HEK293 (cell line): ENCODE data around the gene GALNT8.

ENCODE experiments used
- CTCF ChIA-PET: fragments of 350-600 bp; formaldehyde crosslinking; extraction: SDS; loops from one replicate; lab custom pipeline; 2021; ENCODE audit warnings: antibody characterized with exemption; lab: Yijun Ruan, JAX
- POLR2A ChIA-PET: fragments of 300-600 bp; formaldehyde crosslinking; extraction: SDS; loops from one replicate; lab custom pipeline; 2020; ENCODE audit warnings: antibody characterized with exemption, inconsistent platforms; lab: Yijun Ruan, JAX
- H3K27ac ChIP-seq: fragments of 200-500 bp; sonication (Bioruptor generic); 2 replicates; pipeline ENCODE4 v1.5.1; 2014; ENCODE audit warnings: low read depth, low read length, control low read depth, inconsistent platforms; ENCODE audit errors: extremely low read depth
- H3K36me3 ChIP-seq, 2 experiments: fragments of 200-500 bp in 1 of 2; sonication (Bioruptor generic) in 1 of 2; 1 replicate in 1 of 2; 2 replicates in 1 of 2; pipeline ENCODE4 v1.5.1; 2014 to 2017; ENCODE audit warnings: inconsistent platforms in 2 of 2, low read length in 2 of 2; ENCODE audit not compliant: control insufficient read depth in 2 of 2, insufficient read depth in 1 of 2
- H3K4me1 ChIP-seq: fragments of 200-500 bp; sonication (Bioruptor generic); 2 replicates; pipeline ENCODE4 v1.5.1; 2014; ENCODE audit warnings: mild to moderate bottlenecking, low read length, inconsistent platforms; ENCODE audit not compliant: control insufficient read depth, insufficient read depth
- H3K4me3 ChIP-seq: 2 replicates; pipeline ENCODE4 v1.5.1; 2011; ENCODE audit warnings: low read depth, mild to moderate bottlenecking, control low read depth, low read length, moderate library complexity
- H3K9me3 ChIP-seq: fragments of 200-500 bp; sonication (Bioruptor generic); 2 replicates; pipeline ENCODE4 v1.5.1; 2014; ENCODE audit warnings: low read depth, low read length, inconsistent platforms; ENCODE audit not compliant: control insufficient read depth, insufficient read depth
- BCL11A ChIP-seq: fragments of 450-650 bp; formaldehyde crosslinking; IDR thresholded peaks from 2 replicates; pipeline ENCODE4 v1.5.1; 2016; ENCODE audit warnings: low read depth, missing biosample characterization, missing genetic modification characterization
- BCL11B ChIP-seq: fragments of 450-650 bp; formaldehyde crosslinking; IDR thresholded peaks from 2 replicates; pipeline ENCODE4 v1.5.1; 2016; ENCODE audit warnings: low read depth, missing biosample characterization, missing genetic modification characterization
- MEIS1 ChIP-seq: sonication (generic); formaldehyde crosslinking; IDR thresholded peaks from 2 replicates; pipeline ENCODE4 v1.8.1; 2022; ENCODE audit warnings: missing genetic modification reagents, mild to moderate bottlenecking, borderline replicate concordance
- MYNN ChIP-seq: fragments of 450-650 bp; formaldehyde crosslinking; IDR thresholded peaks from 2 replicates; pipeline ENCODE4 v1.5.1; 2016; ENCODE audit warnings: missing biosample characterization, missing genetic modification characterization, borderline replicate concordance
- OSR2 ChIP-seq: fragments of 450-650 bp; formaldehyde crosslinking; IDR thresholded peaks from 2 replicates; pipeline ENCODE4 v1.5.1; 2016; ENCODE audit warnings: missing biosample characterization, missing genetic modification characterization
- SP3 ChIP-seq: fragments of 450-650 bp; formaldehyde crosslinking; IDR thresholded peaks from 2 replicates; pipeline ENCODE4 v1.5.1; 2016; ENCODE audit warnings: missing biosample characterization, missing genetic modification characterization
- WT1 ChIP-seq: fragments of 450-650 bp; formaldehyde crosslinking; IDR thresholded peaks from 2 replicates; pipeline ENCODE4 v1.5.1; 2016; ENCODE audit warnings: missing biosample characterization, missing genetic modification characterization
- ZBTB7A ChIP-seq: fragments of 450-650 bp; formaldehyde crosslinking; IDR thresholded peaks from 2 replicates; pipeline ENCODE4 v1.5.1; 2016; ENCODE audit warnings: low read depth, missing biosample characterization, missing genetic modification characterization
- ZNF157 ChIP-seq: fragments of 450-650 bp; formaldehyde crosslinking; IDR thresholded peaks from 2 replicates; pipeline ENCODE4 v1.5.1; 2016; ENCODE audit warnings: missing biosample characterization, missing genetic modification characterization
- ZNF214 ChIP-seq: fragments of 450-650 bp; formaldehyde crosslinking; IDR thresholded peaks from 2 replicates; pipeline ENCODE4 v1.5.1; 2017; ENCODE audit warnings: missing biosample characterization, mild to moderate bottlenecking, missing genetic modification characterization, borderline replicate concordance
- ZNF335 ChIP-seq: fragments of 450-650 bp; formaldehyde crosslinking; conservative IDR thresholded peaks from 2 replicates; pipeline ENCODE4 v1.5.1; 2016; ENCODE audit warnings: missing biosample characterization, missing genetic modification characterization
- ZNF366 ChIP-seq: fragments of 450-650 bp; formaldehyde crosslinking; conservative IDR thresholded peaks from 2 replicates; pipeline ENCODE4 v1.5.1; 2016; ENCODE audit warnings: missing biosample characterization, missing genetic modification characterization
- ZNF514 ChIP-seq: fragments of 450-650 bp; formaldehyde crosslinking; IDR thresholded peaks from 2 replicates; pipeline ENCODE4 v1.5.1; 2016; ENCODE audit warnings: missing biosample characterization, missing genetic modification characterization
- ZNF529 ChIP-seq: fragments of 450-650 bp; formaldehyde crosslinking; IDR thresholded peaks from 2 replicates; pipeline ENCODE4 v1.5.1; 2017; ENCODE audit warnings: missing genetic modification characterization, missing biosample characterization; ENCODE audit not compliant: insufficient replicate concordance
- ZNF548 ChIP-seq: fragments of 450-650 bp; formaldehyde crosslinking; IDR thresholded peaks from 2 replicates; pipeline ENCODE4 v1.5.1; 2016; ENCODE audit warnings: missing biosample characterization, missing genetic modification characterization
- ZNF580 ChIP-seq: fragments of 450-650 bp; formaldehyde crosslinking; IDR thresholded peaks from 2 replicates; pipeline ENCODE4 v1.5.1; 2016; ENCODE audit warnings: missing biosample characterization, missing genetic modification characterization
- ZNF837 ChIP-seq: fragments of 450-650 bp; formaldehyde crosslinking; IDR thresholded peaks from 2 replicates; pipeline ENCODE4 v1.5.1; 2016; ENCODE audit warnings: missing biosample characterization, missing genetic modification characterization
- TF ChIP-seq, protein P1 (sequence below): fragments of 450-650 bp; formaldehyde crosslinking; IDR thresholded peaks from 2 replicates; pipeline ENCODE4 v1.5.1; 2016; ENCODE audit warnings: missing biosample characterization, missing genetic modification characterization
- TF ChIP-seq, protein P2 (sequence below): fragments of 450-650 bp; formaldehyde crosslinking; optimal IDR thresholded peaks from 2 replicates; pipeline ENCODE3; 2016; ENCODE audit warnings: missing biosample characterization, mild to moderate bottlenecking, missing genetic modification characterization
- TF ChIP-seq, protein P3 (sequence below): fragments of 450-650 bp; formaldehyde crosslinking; IDR thresholded peaks from 2 replicates; pipeline ENCODE4 v1.5.1; 2017; ENCODE audit warnings: missing biosample characterization, missing genetic modification characterization
- TF ChIP-seq, protein P4 (sequence below): fragments of 450-650 bp; formaldehyde crosslinking; IDR thresholded peaks from 2 replicates; pipeline ENCODE4 v1.5.1; 2017; ENCODE audit warnings: missing biosample characterization, missing genetic modification characterization

The GALNT8 gene

DNA sequence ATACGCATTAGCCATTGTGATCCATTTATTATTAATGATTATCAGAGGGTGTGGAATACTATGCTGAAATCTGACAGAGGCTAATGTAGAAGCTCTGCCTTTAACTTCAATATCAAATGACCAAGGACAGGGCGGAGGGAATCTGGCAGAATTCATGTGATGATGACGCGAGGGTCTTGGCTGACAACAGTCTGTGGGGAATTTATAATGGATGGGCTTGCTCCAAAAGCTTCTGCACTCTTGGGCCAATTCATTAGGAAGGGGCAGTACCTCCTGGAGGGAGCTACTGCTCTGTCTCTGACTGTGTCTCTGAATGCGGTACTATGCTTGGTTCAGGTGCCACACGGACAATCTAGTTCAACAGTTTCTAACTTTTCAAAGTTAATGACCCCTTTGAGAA, 46.2 kb downstream of the GALNT8 start:
- no peaks in the 10 kb centered on the region for H3K36me3 ChIP-seq
- no peak overlapping the region for H3K4me3 ChIP-seq
- POLR2A ChIA-PET = no interaction called here
- CTCF ChIA-PET = interaction anchor here (0.7 to 3.1 kb wide), 2 partner anchors 9 to 160 kb away, joined by 3 to 12 read pairs; no protein-coding TSS in a partner anchor
- H3K27ac ChIP-seq = no peak overlapping the region
- TF ChIP-seq ZNF580 (tag by site-specific recombination) = no peak
- no peak for TF ChIP-seq BCL11B
- TF ChIP-seq MYNN (tag by site-specific recombination) = no peak
- no peak for TF ChIP-seq ZNF157 (tag by site-specific recombination)
- no peak for TF ChIP-seq ZNF548 (tag by site-specific recombination)
- TF ChIP-seq ZNF214 (tag by site-specific recombination) = no peak
- TF ChIP-seq, protein P1, sequence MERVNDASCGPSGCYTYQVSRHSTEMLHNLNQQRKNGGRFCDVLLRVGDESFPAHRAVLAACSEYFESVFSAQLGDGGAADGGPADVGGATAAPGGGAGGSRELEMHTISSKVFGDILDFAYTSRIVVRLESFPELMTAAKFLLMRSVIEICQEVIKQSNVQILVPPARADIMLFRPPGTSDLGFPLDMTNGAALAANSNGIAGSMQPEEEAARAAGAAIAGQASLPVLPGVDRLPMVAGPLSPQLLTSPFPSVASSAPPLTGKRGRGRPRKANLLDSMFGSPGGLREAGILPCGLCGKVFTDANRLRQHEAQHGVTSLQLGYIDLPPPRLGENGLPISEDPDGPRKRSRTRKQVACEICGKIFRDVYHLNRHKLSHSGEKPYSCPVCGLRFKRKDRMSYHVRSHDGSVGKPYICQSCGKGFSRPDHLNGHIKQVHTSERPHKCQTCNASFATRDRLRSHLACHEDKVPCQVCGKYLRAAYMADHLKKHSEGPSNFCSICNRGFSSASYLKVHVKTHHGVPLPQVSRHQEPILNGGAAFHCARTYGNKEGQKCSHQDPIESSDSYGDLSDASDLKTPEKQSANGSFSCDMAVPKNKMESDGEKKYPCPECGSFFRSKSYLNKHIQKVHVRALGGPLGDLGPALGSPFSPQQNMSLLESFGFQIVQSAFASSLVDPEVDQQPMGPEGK (tag by site-specific recombination) = no peak
- no peak for TF ChIP-seq BCL11A (tag by site-specific recombination)
- H3K9me3 ChIP-seq = no peaks in the 10 kb centered on the region
- no peaks in the 10 kb centered on the region for H3K4me1 ChIP-seq

- Histone ChIP-seq H3K27ac (no peak overlapping the region), H3K4me1 (no peaks in the 10 kb centered on the region), H3K36me3 (no peaks in the 10 kb centered on the region), H3K9me3 (no peaks in the 10 kb centered on the region), H3K4me3 (no peak overlapping the region)
- POLR2A ChIA-PET = no interaction called here
- TF ChIP-seq SP3 (tag by site-specific recombination) (no peak), ZNF837 (tag by site-specific recombination) (no peak), ZNF335 (no peak), ZNF514 (no peak), MEIS1 (no peak), ZNF366 (tag by site-specific recombination) (no peak), ZBTB7A (tag by site-specific recombination) (no peak)
- TF ChIP-seq, protein P2, sequence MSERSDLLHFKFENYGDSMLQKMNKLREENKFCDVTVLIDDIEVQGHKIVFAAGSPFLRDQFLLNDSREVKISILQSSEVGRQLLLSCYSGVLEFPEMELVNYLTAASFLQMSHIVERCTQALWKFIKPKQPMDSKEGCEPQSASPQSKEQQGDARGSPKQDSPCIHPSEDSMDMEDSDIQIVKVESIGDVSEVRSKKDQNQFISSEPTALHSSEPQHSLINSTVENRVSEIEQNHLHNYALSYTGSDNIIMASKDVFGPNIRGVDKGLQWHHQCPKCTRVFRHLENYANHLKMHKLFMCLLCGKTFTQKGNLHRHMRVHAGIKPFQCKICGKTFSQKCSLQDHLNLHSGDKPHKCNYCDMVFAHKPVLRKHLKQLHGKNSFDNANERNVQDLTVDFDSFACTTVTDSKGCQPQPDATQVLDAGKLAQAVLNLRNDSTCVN (tag by site-specific recombination) = no peak
- TF ChIP-seq, protein P3, sequence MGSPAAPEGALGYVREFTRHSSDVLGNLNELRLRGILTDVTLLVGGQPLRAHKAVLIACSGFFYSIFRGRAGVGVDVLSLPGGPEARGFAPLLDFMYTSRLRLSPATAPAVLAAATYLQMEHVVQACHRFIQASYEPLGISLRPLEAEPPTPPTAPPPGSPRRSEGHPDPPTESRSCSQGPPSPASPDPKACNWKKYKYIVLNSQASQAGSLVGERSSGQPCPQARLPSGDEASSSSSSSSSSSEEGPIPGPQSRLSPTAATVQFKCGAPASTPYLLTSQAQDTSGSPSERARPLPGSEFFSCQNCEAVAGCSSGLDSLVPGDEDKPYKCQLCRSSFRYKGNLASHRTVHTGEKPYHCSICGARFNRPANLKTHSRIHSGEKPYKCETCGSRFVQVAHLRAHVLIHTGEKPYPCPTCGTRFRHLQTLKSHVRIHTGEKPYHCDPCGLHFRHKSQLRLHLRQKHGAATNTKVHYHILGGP = no peak
- CTCF ChIA-PET = interaction anchor here (3.1 kb wide), 1 partner anchor 9 kb away, joined by 12 read pairs; no protein-coding TSS in a partner anchor
Measured at GRCh38 chr12:4767186-4767585, 47.0 kb downstream of the GALNT8 start.

DNA sequence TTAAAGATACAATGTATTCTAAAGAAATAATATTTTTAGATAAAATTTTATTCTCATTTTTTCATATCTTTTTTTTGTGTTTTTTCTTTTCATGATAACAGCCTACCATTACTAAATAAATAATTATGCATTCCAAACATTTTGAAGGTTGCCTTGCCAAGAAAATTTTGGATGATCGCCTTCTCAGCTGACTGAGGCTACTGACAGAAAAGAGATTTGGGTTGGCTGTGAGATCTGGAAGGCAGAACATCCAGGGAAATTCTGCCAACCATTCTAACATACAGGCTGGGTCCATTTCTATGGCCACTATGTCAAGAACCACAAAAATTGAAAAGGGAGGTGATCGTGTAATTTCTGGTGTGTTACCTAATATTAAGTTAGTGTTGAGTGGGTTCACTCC, 48.1 kb downstream of the GALNT8 start:
- no peak overlapping the region for H3K27ac ChIP-seq
- POLR2A ChIA-PET = no interaction called here
- no peaks in the 10 kb centered on the region for H3K9me3 ChIP-seq
- TF ChIP-seq WT1 (tag by site-specific recombination) (no peak), OSR2 (tag by site-specific recombination) (no peak), ZNF529 (tag by site-specific recombination) (no peak)
- TF ChIP-seq, protein P4, sequence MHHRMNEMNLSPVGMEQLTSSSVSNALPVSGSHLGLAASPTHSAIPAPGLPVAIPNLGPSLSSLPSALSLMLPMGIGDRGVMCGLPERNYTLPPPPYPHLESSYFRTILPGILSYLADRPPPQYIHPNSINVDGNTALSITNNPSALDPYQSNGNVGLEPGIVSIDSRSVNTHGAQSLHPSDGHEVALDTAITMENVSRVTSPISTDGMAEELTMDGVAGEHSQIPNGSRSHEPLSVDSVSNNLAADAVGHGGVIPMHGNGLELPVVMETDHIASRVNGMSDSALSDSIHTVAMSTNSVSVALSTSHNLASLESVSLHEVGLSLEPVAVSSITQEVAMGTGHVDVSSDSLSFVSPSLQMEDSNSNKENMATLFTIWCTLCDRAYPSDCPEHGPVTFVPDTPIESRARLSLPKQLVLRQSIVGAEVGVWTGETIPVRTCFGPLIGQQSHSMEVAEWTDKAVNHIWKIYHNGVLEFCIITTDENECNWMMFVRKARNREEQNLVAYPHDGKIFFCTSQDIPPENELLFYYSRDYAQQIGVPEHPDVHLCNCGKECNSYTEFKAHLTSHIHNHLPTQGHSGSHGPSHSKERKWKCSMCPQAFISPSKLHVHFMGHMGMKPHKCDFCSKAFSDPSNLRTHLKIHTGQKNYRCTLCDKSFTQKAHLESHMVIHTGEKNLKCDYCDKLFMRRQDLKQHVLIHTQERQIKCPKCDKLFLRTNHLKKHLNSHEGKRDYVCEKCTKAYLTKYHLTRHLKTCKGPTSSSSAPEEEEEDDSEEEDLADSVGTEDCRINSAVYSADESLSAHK = no peak
- no peak overlapping the region for H3K4me3 ChIP-seq
- no peaks in the 10 kb centered on the region for H3K36me3 ChIP-seq
- H3K4me1 ChIP-seq = no peaks in the 10 kb centered on the region
- CTCF ChIA-PET = interaction anchor here (1.1 to 3.1 kb wide), 2 partner anchors 9 to 11 kb away, joined by 3 to 12 read pairs; no protein-coding TSS in a partner anchor
